Measurements from ENCODE around the gene TUBGCP4. TPM values are rescaled to one million over a fixed set of nuclear protein-coding genes. Genes with fewer than 3 reads are reported as not detected.

Gene TUBGCP4
- polyA plus RNA-seq, 2 of the 4 experiments (the other 2 are of a cell fraction), result 6.7 to 10.4 TPM

GRCh38 chr15:43360821-43361220, 10.1 kb upstream of the TUBGCP4 start:
- H3K9me3 ChIP-seq, result peaks cover 70% of the 10 kb centered on the region
- 89% methylated on average over 4 of the region's 4 CpGs for WGBS (ENCODE audit: missing lambda C conversion rate)
- CTCF ChIA-PET, result interaction anchor here (0.6 to 1.0 kb wide), 2 partner anchors 9 to 22 kb away, joined by 4 read pairs; partner anchors contain the start of genes TUBGCP4 and ZSCAN29

GRCh38 chr15:43361313-43361903, 9.5 kb upstream of the TUBGCP4 start:
- no peak overlapping the region for H3K4me3 ChIP-seq
- no peak overlapping the region for H3K27ac ChIP-seq
- no peak overlapping the region for H3K4me2 ChIP-seq
- TF ChIP-seq KDM1A (IDR thresholded peaks at IDR 0.05; ENCODE audit: low read depth) (peak; percentile 25; the same call in 1 of the 2 replicates), TP53 (CRISPR knock-in tag; IDR thresholded peaks at IDR 0.05) (no peak), HOXB5 (CRISPR knock-in tag; IDR thresholded peaks at IDR 0.05) (no peak), MAFK (IDR thresholded peaks at IDR 0.05; ENCODE audit: partially characterized antibody) (peak; percentile 64)
- H3K9me3 ChIP-seq, result peaks cover 76% of the 10 kb centered on the region
- no peak for ATAC-seq
- H3K4me1 ChIP-seq, result no peaks in the 10 kb centered on the region
- no peak for DNase-seq (ENCODE audit: low read depth in 1 of 2, low spot score in 1 of 2)
- ChIA-PET POLR2A (no interaction called here), CTCF (interaction anchor here (1.0 kb wide), 1 partner anchor 9 kb away, joined by 4 read pairs; the partner anchor contains the start of genes TUBGCP4 and ZSCAN29)
- no peak for FAIRE-seq
- 96% methylated on average over 7 of the region's 7 CpGs for WGBS (ENCODE audit: missing lambda C conversion rate)

More at GRCh38 chr15:43360821-43361220, 10.1 kb upstream of the TUBGCP4 start:
- FAIRE-seq (no peak), DNase-seq (ENCODE audit: low read depth in 1 of 2, low spot score in 1 of 2) (no peak), ATAC-seq (no peak)
- H3K4me1 ChIP-seq, result no peaks in the 10 kb centered on the region
- H3K4me3 ChIP-seq, result no peak overlapping the region
- TF ChIP-seq JUNB (IDR thresholded peaks at IDR 0.05) (no peak), PHF8 (IDR thresholded peaks at IDR 0.05; ENCODE audit: borderline replicate concordance, low read depth) (no peak)
- H3K4me2 ChIP-seq, result no peak overlapping the region
- H3K27ac ChIP-seq, result no peak overlapping the region
- POLR2A ChIA-PET, result interaction anchor here (0.7 kb wide), 1 partner anchor 1667 kb away, joined by 3 read pairs; no protein-coding TSS in a partner anchor

DNA sequence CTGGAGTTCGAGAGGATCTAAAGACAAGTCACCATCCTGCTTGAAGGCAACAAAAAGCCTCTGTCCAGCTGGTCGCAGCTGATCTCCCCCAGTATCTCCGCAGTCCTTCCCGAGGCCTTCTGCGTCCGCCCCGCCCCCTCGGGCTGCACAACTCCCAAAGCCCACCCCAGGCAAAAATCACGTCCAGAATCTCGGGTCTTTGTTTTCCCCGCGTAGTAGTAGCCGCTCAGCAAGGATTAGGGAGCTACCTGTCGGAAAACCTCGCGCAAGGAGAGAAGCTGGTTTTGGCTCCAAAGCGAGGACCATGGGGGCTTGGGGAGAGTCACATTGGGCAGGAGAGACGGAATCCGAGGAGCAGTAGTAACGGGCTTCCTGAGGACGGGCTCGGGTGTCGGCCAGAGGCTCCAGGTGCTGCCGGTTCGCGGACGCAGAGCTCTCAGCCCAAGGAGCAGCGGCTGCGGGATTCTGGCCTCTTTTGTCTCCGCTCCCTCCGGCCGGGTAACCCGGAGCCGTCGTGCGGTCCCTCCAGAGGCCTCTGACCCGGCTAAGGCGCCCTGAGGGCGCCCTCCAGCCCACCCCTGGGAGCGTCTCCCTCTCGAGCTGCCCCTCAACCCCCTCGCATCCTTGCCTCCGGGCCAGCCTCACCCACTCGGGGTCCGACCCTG, 459 bp upstream of the TUBGCP4 start:
- ChIA-PET POLR2A (interaction anchor here (0.7 kb wide), 1 partner anchor 20 kb away, joined by 3 read pairs; no protein-coding TSS in a partner anchor), CTCF (interaction anchor here (0.9 to 1.3 kb wide), 3 partner anchors 9 to 11 kb away, joined by 3 to 4 read pairs (median 4); no protein-coding TSS in a partner anchor)
- peaks cover 23% of the 10 kb centered on the region for H3K9me3 ChIP-seq
- FAIRE-seq (no peak), ATAC-seq (peak; percentile 75 to 86), DNase-seq (ENCODE audit: low read depth in 1 of 2, low spot score in 1 of 2) (no peak)
- WGBS (ENCODE audit: missing lambda C conversion rate), result 28% methylated on average over 5 of the region's 45 CpGs
- TF ChIP-seq EHMT2 (IDR thresholded peaks at IDR 0.05; ENCODE audit: low read depth) (no peak), CBX8 (IDR thresholded peaks at IDR 0.05) (no peak), POLR2A (IDR thresholded peaks at IDR 0.05; ENCODE audit: low read length) (no peak), JUNB (IDR thresholded peaks at IDR 0.05) (no peak), FOSL2 (IDR thresholded peaks at IDR 0.05) (no peak), FOSL2 (CRISPR knock-in tag; IDR thresholded peaks at IDR 0.05) (no peak), RARB (CRISPR knock-in tag; IDR thresholded peaks at IDR 0.05) (no peak), PHF8 (IDR thresholded peaks at IDR 0.05; ENCODE audit: borderline replicate concordance, low read depth) (peak; percentile 45; the same call in 1 of the 2 replicates), POLR2AphosphoS2 (conservative IDR thresholded peaks at IDR 0.05; ENCODE audit: low read length) (no peak), ZC3H11A (IDR thresholded peaks at IDR 0.05) (no peak), MAZ (IDR thresholded peaks at IDR 0.05; ENCODE audit: borderline replicate concordance, low read depth, low read length) (no peak), GATA3 (IDR thresholded peaks at IDR 0.05; ENCODE audit: borderline replicate concordance) (no peak), BCL3 (IDR thresholded peaks at IDR 0.05) (no peak), KDM5A (IDR thresholded peaks at IDR 0.05) (no peak), BHLHE40 (IDR thresholded peaks at IDR 0.05; ENCODE audit: low read depth, low read length) (no peak), RNF2 (IDR thresholded peaks at IDR 0.05; ENCODE audit: borderline replicate concordance, low read depth) (0 out of 2 replicates have a peak, but pooled peaks have one; percentile 49), JUN (IDR thresholded peaks at IDR 0.05) (0 out of 5 replicates have a peak, but pooled peaks of 1 of the 2 experiments have one; percentile 59)
- TF ChIP-seq, protein P1, sequence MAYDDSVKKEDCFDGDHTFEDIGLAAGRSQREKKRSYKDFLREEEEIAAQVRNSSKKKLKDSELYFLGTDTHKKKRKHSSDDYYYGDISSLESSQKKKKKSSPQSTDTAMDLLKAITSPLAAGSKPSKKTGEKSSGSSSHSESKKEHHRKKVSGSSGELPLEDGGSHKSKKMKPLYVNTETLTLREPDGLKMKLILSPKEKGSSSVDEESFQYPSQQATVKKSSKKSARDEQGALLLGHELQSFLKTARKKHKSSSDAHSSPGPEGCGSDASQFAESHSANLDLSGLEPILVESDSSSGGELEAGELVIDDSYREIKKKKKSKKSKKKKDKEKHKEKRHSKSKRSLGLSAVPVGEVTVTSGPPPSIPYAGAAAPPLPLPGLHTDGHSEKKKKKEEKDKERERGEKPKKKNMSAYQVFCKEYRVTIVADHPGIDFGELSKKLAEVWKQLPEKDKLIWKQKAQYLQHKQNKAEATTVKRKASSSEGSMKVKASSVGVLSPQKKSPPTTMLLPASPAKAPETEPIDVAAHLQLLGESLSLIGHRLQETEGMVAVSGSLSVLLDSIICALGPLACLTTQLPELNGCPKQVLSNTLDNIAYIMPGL (CRISPR knock-in tag; IDR thresholded peaks at IDR 0.05; ENCODE audit: borderline replicate concordance), result no peak
- TF ChIP-seq, protein P2, sequence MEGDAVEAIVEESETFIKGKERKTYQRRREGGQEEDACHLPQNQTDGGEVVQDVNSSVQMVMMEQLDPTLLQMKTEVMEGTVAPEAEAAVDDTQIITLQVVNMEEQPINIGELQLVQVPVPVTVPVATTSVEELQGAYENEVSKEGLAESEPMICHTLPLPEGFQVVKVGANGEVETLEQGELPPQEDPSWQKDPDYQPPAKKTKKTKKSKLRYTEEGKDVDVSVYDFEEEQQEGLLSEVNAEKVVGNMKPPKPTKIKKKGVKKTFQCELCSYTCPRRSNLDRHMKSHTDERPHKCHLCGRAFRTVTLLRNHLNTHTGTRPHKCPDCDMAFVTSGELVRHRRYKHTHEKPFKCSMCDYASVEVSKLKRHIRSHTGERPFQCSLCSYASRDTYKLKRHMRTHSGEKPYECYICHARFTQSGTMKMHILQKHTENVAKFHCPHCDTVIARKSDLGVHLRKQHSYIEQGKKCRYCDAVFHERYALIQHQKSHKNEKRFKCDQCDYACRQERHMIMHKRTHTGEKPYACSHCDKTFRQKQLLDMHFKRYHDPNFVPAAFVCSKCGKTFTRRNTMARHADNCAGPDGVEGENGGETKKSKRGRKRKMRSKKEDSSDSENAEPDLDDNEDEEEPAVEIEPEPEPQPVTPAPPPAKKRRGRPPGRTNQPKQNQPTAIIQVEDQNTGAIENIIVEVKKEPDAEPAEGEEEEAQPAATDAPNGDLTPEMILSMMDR (IDR thresholded peaks at IDR 0.05), result no peak
- TF ChIP-seq, protein P3, sequence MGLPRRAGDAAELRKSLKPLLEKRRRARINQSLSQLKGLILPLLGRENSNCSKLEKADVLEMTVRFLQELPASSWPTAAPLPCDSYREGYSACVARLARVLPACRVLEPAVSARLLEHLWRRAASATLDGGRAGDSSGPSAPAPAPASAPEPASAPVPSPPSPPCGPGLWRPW (IDR thresholded peaks at IDR 0.05), result no peak
- TF ChIP-seq, protein P4, sequence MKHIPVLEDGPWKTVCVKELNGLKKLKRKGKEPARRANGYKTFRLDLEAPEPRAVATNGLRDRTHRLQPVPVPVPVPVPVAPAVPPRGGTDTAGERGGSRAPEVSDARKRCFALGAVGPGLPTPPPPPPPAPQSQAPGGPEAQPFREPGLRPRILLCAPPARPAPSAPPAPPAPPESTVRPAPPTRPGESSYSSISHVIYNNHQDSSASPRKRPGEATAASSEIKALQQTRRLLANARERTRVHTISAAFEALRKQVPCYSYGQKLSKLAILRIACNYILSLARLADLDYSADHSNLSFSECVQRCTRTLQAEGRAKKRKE (CRISPR knock-in tag; IDR thresholded peaks at IDR 0.05; ENCODE audit: low read depth), result no peak
- H3K4me2 ChIP-seq, result peak overlapping the region; percentile 92
- peaks cover 12% of the 10 kb centered on the region; the same call in 2 of the 3 replicates for H3K4me1 ChIP-seq
- peak overlapping the region; percentile 96 for H3K4me3 ChIP-seq
- H3K27ac ChIP-seq, result peak overlapping the region; percentile 92 to 96
